Activated CD4-positive, alpha-beta T cell treated with anti-CD3 and anti-CD28 coated beads, Interleukin-2, amount 10 ng/mL, durations not matched to agents 24 days and 14 days (primary cell): ENCODE results near the gene C16orf54. TPM values are rescaled to one million over a fixed set of nuclear protein-coding genes. Genes with fewer than 3 reads are reported as not detected.
"Not testable (repeated sequence)": the region's sequence is repeated elsewhere in the genome, so short reads cannot be mapped to it uniquely, and the experiment has no call there.

ENCODE experiments used
- DNase-seq: peaks from one replicate; pipeline ENCODE4 v3.0.0; 2022
- H3K27ac Mint-ChIP-seq: one replicate; pipeline ENCODE4 v1.8.0; 2022; ENCODE audit warnings: mild to moderate bottlenecking, mixed read lengths
- H3K27me3 Mint-ChIP-seq: one replicate; pipeline ENCODE4 v1.8.0; 2022; ENCODE audit warnings: mixed read lengths
- H3K36me3 Mint-ChIP-seq: one replicate; pipeline ENCODE4 v1.8.0; 2022; ENCODE audit warnings: low read depth, mild to moderate bottlenecking, mixed read lengths
- H3K4me1 Mint-ChIP-seq: one replicate; pipeline ENCODE4 v1.8.0; 2021; ENCODE audit warnings: mixed read lengths
- H3K4me3 Mint-ChIP-seq: one replicate; pipeline ENCODE4 v1.8.0; 2022; ENCODE audit warnings: mild to moderate bottlenecking, moderate library complexity, mixed read lengths
- H3K9me3 Mint-ChIP-seq: one replicate; pipeline ENCODE4 v1.8.0; 2021; ENCODE audit warnings: mixed read lengths
- intact Hi-C: fragments of 100-400 bp; cut with micrococcal nuclease; formaldehyde crosslinking; loops from one replicate; pipeline ENCODE4 v1.15.1; 2023
- total RNA-seq: library from RNA; stranded (reverse); gene quantifications from 2 replicates; pipeline ENCODE4 v1.2.3, GENCODE V29; 2022

C16orf54 gene
- total RNA-seq: 17.0 and 17.8 TPM in 2 replicates

GRCh38 chr16:29745853-29746345, at the start of gene C16orf54:
Gene C16orf54, minus strand, starts transcription at chr16:29745990. Its CDS starts 1,039 bp downstream, at chr16:29744951.
- H3K27me3 Mint-ChIP-seq: no peaks in the 10 kb centered on the region
- H3K27ac Mint-ChIP-seq: peak within 1 kb of the TSS; percentile 94
- peaks cover 40% of the 10 kb centered on the region for H3K36me3 Mint-ChIP-seq
- H3K4me3 Mint-ChIP-seq: peak within 1 kb of the TSS; percentile 93
- H3K9me3 Mint-ChIP-seq: no peaks in the 10 kb centered on the region
- DNase-seq: peak; percentile 98
- intact Hi-C loops: loop anchor here (1.0 to 5.0 kb wide), 3 partner anchors 8 to 81 kb away; no protein-coding TSS in a partner anchor
- H3K4me1 Mint-ChIP-seq: peaks cover 55% of the 10 kb centered on the region

- no peak for DNase-seq
- intact Hi-C loops: no loop called here
- H3K9me3 Mint-ChIP-seq: no peaks in the 10 kb centered on the region
- H3K4me1 Mint-ChIP-seq: peaks cover 34% of the 10 kb centered on the region
- H3K36me3 Mint-ChIP-seq: peaks cover 50% of the 10 kb centered on the region
- no peak overlapping the region for H3K27ac Mint-ChIP-seq
- no peaks in the 10 kb centered on the region for H3K27me3 Mint-ChIP-seq
- H3K4me3 Mint-ChIP-seq: no peak overlapping the region
Observed at GRCh38 chr16:29794231-29794710, 48.5 kb upstream of the C16orf54 start.

- H3K9me3 Mint-ChIP-seq, intact Hi-C loops, DNase-seq, H3K27me3 Mint-ChIP-seq: not testable (repeated sequence)
- H3K36me3 Mint-ChIP-seq: peaks cover 42% of the 10 kb centered on the region
- H3K4me1 Mint-ChIP-seq: peaks cover 37% of the 10 kb centered on the region
- peak overlapping the region; percentile 63 for H3K27ac Mint-ChIP-seq
- peak overlapping the region; percentile 99 for H3K4me3 Mint-ChIP-seq
Observed at GRCh38 chr16:29793153-29793552, 47.4 kb upstream of the C16orf54 start.

- no peaks in the 10 kb centered on the region for H3K27me3 Mint-ChIP-seq
- H3K36me3 Mint-ChIP-seq: peaks cover 33% of the 10 kb centered on the region
- intact Hi-C loops: loop anchor here (2.0 kb wide), 2 partner anchors 53 to 91 kb away; no protein-coding TSS in a partner anchor
- DNase-seq: no peak
- H3K4me1 Mint-ChIP-seq: peaks cover 37% of the 10 kb centered on the region
- peak overlapping the region; percentile 99 for H3K4me3 Mint-ChIP-seq
- no peaks in the 10 kb centered on the region for H3K9me3 Mint-ChIP-seq
- peak overlapping the region; percentile 95 for H3K27ac Mint-ChIP-seq
Observed at GRCh38 chr16:29791845-29792807, 46.3 kb upstream of the C16orf54 start.

- peak overlapping the region; percentile 99 for H3K4me3 Mint-ChIP-seq
Observed at GRCh38 chr16:29790949-29791844, 45.4 kb upstream of the C16orf54 start.

GRCh38 chr16:29790183-29790948, 44.6 kb upstream of the C16orf54 start, which contains the start of gene KIF22:
Gene KIF22, plus strand, starts transcription at chr16:29790751. Its CDS starts 9 bp downstream, at chr16:29790760.
- peaks cover 38% of the 10 kb centered on the region for H3K4me1 Mint-ChIP-seq
- peaks cover 28% of the 10 kb centered on the region for H3K36me3 Mint-ChIP-seq
- intact Hi-C loops: loop anchor here (1.0 to 2.0 kb wide), 5 partner anchors 15 to 90 kb away; partner anchors contain the start of genes MVP and PAGR1
- peak within 1 kb of the TSS; percentile 99 for H3K4me3 Mint-ChIP-seq
- DNase-seq: peak; percentile 100
- H3K27me3 Mint-ChIP-seq: no peaks in the 10 kb centered on the region
- H3K27ac Mint-ChIP-seq: peak within 1 kb of the TSS; percentile 95
- no peaks in the 10 kb centered on the region for H3K9me3 Mint-ChIP-seq

More at GRCh38 chr16:29790949-29791844, 45.4 kb upstream of the C16orf54 start:
- H3K27ac Mint-ChIP-seq: peak overlapping the region; percentile 95
- peaks cover 37% of the 10 kb centered on the region for H3K4me1 Mint-ChIP-seq
- no peaks in the 10 kb centered on the region for H3K27me3 Mint-ChIP-seq
- H3K9me3 Mint-ChIP-seq: no peaks in the 10 kb centered on the region
- peaks cover 28% of the 10 kb centered on the region for H3K36me3 Mint-ChIP-seq
- DNase-seq: peak; percentile 74
- intact Hi-C loops: loop anchor here (1.0 to 2.0 kb wide), 5 partner anchors 14 to 90 kb away; partner anchors contain the start of genes MVP and PAGR1

GRCh38 chr16:29789775-29790182, 44.0 kb upstream of the C16orf54 start:
- peaks cover 40% of the 10 kb centered on the region for H3K4me1 Mint-ChIP-seq

GRCh38 chr16:29787155-29787554, 41.4 kb upstream of the C16orf54 start:
- H3K4me3 Mint-ChIP-seq, H3K27me3 Mint-ChIP-seq: not testable (repeated sequence)

More at GRCh38 chr16:29789775-29790182, 44.0 kb upstream of the C16orf54 start:
- Mint-ChIP-seq H3K4me3 (peak overlapping the region; percentile 99), H3K27ac (peak overlapping the region; percentile 95), H3K9me3 (no peaks in the 10 kb centered on the region), H3K36me3 (peaks cover 25% of the 10 kb centered on the region), H3K27me3 (no peaks in the 10 kb centered on the region)
- intact Hi-C loops: loop anchor here (1.0 to 2.0 kb wide), 5 partner anchors 16 to 89 kb away; partner anchors contain the start of genes MVP and PAGR1
- no peak for DNase-seq

GRCh38 chr16:29784901-29785500, 39.2 kb upstream of the C16orf54 start:
- Mint-ChIP-seq H3K36me3 (no peaks in the 10 kb centered on the region), H3K4me3 (peak overlapping the region; percentile 34), H3K27ac (peak overlapping the region; percentile 21), H3K9me3 (no peaks in the 10 kb centered on the region), H3K4me1 (peaks cover 30% of the 10 kb centered on the region), H3K27me3 (peaks cover 10% of the 10 kb centered on the region)
- intact Hi-C loops: no loop called here
- peak; percentile 92 for DNase-seq

More at GRCh38 chr16:29787155-29787554, 41.4 kb upstream of the C16orf54 start:
- H3K27ac Mint-ChIP-seq, H3K9me3 Mint-ChIP-seq, DNase-seq, intact Hi-C loops, H3K36me3 Mint-ChIP-seq: not testable (repeated sequence)
- H3K4me1 Mint-ChIP-seq: peaks cover 32% of the 10 kb centered on the region

- Mint-ChIP-seq H3K4me3 (no peak overlapping the region), H3K4me1 (peaks cover 26% of the 10 kb centered on the region), H3K27ac (no peak overlapping the region), H3K9me3 (no peaks in the 10 kb centered on the region), H3K27me3 (peaks cover 10% of the 10 kb centered on the region), H3K36me3 (no peaks in the 10 kb centered on the region)
- DNase-seq: peak; percentile 75
- intact Hi-C loops: no loop called here
Observed at GRCh38 chr16:29784157-29784556, 38.4 kb upstream of the C16orf54 start.

GRCh38 chr16:29783094-29783953, 37.5 kb upstream of the C16orf54 start:
- H3K36me3 Mint-ChIP-seq, H3K27ac Mint-ChIP-seq, DNase-seq, intact Hi-C loops, H3K4me3 Mint-ChIP-seq, H3K9me3 Mint-ChIP-seq: not testable (repeated sequence)
- H3K4me1 Mint-ChIP-seq: peaks cover 23% of the 10 kb centered on the region
- H3K27me3 Mint-ChIP-seq: peaks cover 13% of the 10 kb centered on the region
